GM21529 (cell line): ENCODE data around the gene FOCAD.

Experiments used
- ATAC-seq: cut with Tn5 transposase; IDR thresholded peaks from one replicate; pipeline ENCODE4 v1.9.1; 2021; ENCODE audit not compliant: unreplicated experiment

FOCAD gene

GRCh38 chr9:20865347-20865746, 181.3 kb downstream of the FOCAD start:
- ATAC-seq = no peak

DNA sequence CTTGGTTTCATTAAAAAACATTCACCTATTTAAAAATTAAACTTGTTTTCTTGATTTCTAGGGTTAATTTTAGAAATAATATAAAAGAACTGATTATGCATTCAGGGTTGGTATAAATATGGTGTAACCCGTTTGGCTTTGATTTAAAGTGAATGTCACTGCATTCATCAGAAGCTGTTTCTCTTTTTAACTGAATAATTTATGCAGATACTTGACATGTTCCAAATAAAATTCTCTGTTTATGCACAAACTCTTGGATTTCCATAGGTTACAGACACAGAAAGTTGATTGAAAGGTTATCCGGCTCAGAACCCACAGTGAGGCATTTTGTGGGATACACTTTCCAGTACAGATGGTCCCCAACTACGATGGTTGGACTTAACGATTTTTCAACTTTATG, 186.1 kb downstream of the FOCAD start:
- no peak for ATAC-seq

GRCh38 chr9:20872340-20872977, 188.4 kb downstream of the FOCAD start:
- ATAC-seq = peak; percentile 41

DNA sequence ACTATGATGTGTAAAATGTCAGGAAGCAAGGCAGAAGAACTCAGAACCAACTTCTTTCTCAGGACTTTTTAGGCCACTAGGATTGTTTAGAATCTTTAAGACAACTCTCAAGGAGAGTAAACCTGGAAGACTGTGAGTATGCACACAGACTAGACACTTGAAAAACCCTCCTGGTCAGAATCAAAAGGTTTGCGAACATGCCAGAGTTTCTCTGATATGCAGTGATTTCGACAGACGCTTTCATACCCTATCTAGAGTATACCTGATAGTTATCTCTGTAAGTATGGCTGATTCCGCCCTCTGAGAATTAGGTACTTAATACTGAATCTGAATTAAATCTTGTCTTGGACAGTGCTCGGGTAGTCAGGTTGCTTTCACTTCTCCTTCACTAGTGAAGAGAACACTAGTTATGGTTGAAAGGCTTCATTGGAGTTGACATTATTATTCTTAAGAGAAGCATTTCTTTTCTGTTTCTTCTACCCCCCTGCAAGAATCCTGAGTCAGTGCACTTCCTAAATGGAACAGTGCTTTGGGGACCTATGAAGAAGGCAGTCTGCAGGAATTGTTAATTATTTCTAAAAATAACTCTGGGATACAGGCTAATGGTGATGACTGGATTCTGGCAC, 189.3 kb downstream of the FOCAD start:
- ATAC-seq = peak; percentile 36

GRCh38 chr9:20880271-20880670, 196.2 kb downstream of the FOCAD start:
- ATAC-seq = no peak

- no peak for ATAC-seq
Observed at GRCh38 chr9:20880675-20881074, 196.6 kb downstream of the FOCAD start.

DNA sequence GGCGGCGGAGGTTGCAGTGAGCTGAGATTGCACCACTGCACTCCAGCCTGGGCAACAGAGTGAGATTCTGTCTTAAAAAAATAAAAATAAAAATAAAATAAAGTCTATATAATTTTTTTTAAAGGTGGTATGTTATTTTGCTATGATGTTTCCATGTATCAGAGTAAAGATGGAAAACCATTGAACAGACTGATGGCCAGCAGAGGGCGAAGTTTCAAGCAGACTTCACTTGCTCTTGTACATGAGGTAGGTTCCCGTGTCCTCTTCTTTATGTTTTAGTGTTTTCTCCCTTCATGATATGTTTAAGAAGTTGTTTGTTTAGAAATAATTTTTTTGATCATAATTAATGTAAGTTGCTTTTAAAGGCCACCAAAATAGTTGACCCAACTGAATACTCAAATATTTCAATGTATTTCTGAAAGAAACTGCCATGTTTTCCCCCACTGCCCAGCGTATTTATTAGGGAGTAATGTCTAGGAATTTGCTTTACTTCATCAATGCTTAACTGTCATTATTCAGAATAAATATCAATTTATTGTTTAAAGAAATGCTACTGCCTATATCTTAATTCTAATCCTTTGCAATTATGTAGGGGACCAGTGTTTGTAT, 201.0 kb downstream of the FOCAD start:
- no peak for ATAC-seq

DNA sequence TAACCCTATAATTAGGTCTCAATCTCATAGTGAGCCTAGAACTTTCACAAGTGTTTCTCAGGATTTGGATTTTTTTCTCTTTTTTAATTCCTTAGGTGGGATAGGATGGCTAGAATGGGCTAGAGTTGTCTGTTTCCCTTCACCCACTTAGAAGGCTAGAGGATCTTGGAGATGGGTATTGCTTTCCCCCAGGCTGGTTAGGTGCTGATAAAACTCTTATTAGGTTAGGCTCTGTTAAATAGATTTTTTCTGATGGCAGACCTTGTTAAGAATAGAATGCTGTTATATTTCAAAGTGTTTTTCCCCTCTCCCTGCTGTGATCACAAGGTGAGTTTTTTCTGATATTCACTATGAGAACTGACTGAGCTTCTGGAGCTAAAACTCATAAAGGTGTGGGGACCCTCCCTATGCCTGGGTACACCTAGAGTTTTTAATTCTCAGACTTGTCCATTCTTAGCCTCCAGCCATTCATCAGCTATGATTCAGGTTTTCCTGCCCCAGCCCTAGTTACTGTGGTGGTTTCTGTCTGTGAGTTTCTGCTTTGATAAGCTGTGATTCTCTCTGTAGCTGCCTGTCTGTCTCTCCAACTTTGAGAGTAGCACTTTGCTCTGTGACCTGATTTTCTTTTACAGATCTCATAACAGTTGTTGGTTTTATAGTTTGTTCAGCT, 215.0 kb downstream of the FOCAD start:
- ATAC-seq = no peak

- ATAC-seq = no peak
Observed at GRCh38 chr9:20903212-20903611, 219.2 kb downstream of the FOCAD start.

- ATAC-seq = no peak
Observed at GRCh38 chr9:20904995-20905394, 220.9 kb downstream of the FOCAD start.

DNA sequence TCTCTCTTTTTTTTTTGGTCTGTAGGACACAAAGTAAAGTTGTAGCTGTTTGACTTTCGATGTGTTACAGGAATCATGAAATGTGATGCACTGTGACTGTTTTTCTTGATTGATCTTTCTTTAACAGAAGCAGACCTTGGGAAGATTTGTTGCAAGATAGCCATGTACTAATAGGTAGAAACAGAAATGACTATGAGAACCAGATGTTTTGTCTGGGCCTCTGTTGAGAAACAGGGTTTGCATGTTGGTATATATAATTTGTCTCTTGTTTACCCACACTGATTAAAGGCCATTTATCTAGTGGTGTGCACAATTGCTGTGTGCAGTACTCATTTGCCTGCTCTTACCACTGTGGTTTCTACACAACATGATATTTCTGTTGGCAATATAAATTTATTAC, 222.3 kb downstream of the FOCAD start:
- no peak for ATAC-seq

- ATAC-seq = no peak
Observed at GRCh38 chr9:20908461-20908860, 224.4 kb downstream of the FOCAD start.

- ATAC-seq = no peak
Observed at GRCh38 chr9:20914556-20914955, 230.5 kb downstream of the FOCAD start.

DNA sequence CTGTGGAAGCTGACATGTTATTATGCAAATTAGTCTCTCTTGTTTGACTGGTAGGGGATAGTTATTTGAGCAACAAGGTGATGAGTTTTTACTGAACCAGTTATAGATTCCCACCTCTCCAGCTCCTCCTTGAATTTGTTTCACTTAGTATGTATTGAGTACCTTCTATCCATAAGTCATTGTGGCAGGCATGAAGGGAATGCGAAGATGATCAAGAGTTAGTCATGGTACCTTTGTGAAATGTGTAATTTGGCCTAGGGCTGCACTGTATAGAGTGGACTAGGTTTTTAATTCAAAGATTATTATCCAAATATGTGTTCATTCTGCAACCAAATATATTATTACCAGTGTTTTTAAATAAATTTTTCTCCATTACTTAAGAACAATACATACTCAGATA, 237.3 kb downstream of the FOCAD start:
- ATAC-seq = no peak

GRCh38 chr9:20925256-20926045, 241.4 kb downstream of the FOCAD start:
- ATAC-seq = no peak

- ATAC-seq = no peak
Observed at GRCh38 chr9:20929276-20929675, 245.2 kb downstream of the FOCAD start.

GRCh38 chr9:20930836-20931235, 246.8 kb downstream of the FOCAD start:
- no peak for ATAC-seq

GRCh38 chr9:20940447-20941173, 256.6 kb downstream of the FOCAD start:
- ATAC-seq = peak; percentile 42

DNA sequence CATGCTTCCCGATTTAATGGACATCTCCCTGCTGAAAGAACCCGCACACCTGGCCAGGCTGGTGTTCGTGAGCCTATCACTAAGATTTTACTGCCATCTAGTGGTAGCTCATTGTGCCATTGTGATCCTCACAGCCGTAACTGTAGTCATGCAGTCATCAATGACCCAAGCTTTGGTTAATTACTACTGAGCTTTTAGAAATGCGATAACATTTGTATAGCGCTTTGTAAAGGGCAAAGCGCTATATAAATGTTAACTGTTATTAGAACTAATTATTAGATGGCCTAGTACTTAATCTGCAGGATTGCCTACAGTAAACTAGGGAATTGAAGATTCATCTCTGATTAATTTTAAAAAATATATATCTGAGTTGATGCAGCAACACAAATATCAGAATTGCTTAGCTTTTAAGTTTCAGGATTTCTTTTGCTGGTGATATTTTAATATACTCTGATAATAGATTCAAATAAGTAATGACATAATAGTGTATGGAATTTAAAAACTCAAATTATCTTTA, 257.2 kb downstream of the FOCAD start:
- ATAC-seq = peak; percentile 99

DNA sequence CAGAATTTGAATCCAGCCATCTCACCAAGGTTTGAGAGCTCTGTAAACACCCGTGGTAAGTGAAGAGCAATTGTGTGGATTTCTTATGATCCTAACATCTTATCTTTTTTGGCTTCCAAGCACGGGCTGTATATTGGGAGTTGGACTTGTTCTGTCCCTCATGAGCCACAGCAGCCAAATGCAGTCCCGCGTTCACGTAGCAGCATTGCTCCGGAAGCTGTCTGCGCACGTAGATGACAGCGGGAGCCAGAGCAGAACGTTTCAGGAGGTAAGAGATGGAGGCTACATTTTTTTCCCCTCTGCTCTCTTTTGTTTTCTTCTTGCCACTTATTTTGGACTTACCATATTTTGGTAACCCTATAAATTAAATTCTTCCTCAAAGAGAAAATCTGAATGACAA, 260.4 kb downstream of the FOCAD start:
- no peak for ATAC-seq
